GM12864 (cell line): ENCODE data around the gene BATF2.
A peak's percentile ranks its signal among the peaks of the same experiment; 100 is the strongest.
"Not testable (repeated sequence)": the region's sequence is repeated elsewhere in the genome, so short reads cannot be mapped to it uniquely, and the experiment has no call there.

Experiments used
- DNase-seq: peaks from one replicate; pipeline ENCODE4 v3.0.0-alpha.2; 2011; ENCODE audit warnings: low read depth
- H3K4me3 ChIP-seq: 2 replicates; pipeline ENCODE4 v1.5.1; 2011; ENCODE audit warnings: mild to moderate bottlenecking, low read depth, low read length, control low read depth
- CTCF ChIP-seq: IDR thresholded peaks from 2 replicates; pipeline ENCODE4 v1.5.1; 2011; ENCODE audit warnings: low read depth, mild to moderate bottlenecking, moderate library complexity, low read length, control low read depth, inconsistent platforms; ENCODE audit errors: missing control alignments

The BATF2 gene

GRCh38 chr11:65013130-65013887 lies 16.5 kb upstream of the BATF2 start:
- peak; percentile 66 for DNase-seq
- peak; percentile 67 for TF ChIP-seq CTCF
- H3K4me3 ChIP-seq = peak overlapping the region; percentile 74

DNA sequence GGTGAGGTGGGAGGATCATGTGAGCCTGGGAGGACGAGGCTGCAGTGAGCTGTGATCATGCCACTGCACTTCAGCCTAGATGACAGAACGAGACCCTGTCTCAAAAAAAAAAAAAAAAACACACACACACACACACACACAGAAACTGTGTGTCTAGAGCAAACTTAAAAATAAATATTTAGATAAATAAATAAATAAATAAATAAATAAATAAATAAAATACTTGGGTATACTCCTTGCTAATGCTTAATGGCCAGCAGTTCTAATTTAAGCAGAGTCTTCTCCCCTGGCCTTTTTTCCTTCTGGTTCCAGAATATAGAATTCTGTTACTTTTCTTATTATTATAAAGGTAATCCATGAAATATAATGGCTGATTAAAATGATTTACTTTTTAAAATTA lies 12.1 kb upstream of the BATF2 start:
- no peak overlapping the region for H3K4me3 ChIP-seq
- no peak for TF ChIP-seq CTCF
- DNase-seq = no peak

GRCh38 chr11:65008016-65008415 lies 11.2 kb upstream of the BATF2 start:
- H3K4me3 ChIP-seq = no peak overlapping the region
- TF ChIP-seq CTCF = no peak
- no peak for DNase-seq

- DNase-seq, H3K4me3 ChIP-seq: not testable (repeated sequence)
These were observed 7.2 kb upstream of the BATF2 start for GRCh38 chr11:65003968-65004367.

GRCh38 chr11:65003282-65003681 lies 6.5 kb upstream of the BATF2 start:
- DNase-seq = no peak
- no peak for TF ChIP-seq CTCF
- H3K4me3 ChIP-seq = no peak overlapping the region

DNA sequence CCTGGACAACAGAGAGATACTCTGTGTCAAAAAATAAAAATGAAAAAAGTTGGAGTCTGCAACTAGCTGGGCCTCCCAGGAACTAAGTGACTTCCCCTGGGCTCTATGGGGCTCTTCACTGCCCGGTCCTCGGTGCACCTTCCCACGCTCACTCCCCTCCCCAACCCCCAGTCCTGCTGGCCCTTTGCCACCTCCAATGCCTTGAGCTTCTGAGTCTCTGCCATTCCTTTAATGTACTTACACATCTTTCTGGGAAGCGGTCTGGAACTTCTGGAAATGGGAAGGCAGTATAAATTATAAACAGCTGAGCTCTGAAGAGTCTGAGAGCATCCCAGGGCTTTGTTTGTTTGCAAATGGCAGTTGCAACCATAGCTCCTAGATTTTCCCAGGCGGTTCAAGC lies 5.9 kb upstream of the BATF2 start:
- no peak overlapping the region for H3K4me3 ChIP-seq
- no peak for DNase-seq
- no peak for TF ChIP-seq CTCF

- DNase-seq = no peak
- no peak overlapping the region for H3K4me3 ChIP-seq
- TF ChIP-seq CTCF = no peak
These were observed 2.7 kb upstream of the BATF2 start for GRCh38 chr11:64999478-64999877.
